Epidermal melanocyte (primary cell): ENCODE data around the gene ADCY3.
"Not testable (repeated sequence)": the region's sequence is repeated elsewhere in the genome, so short reads cannot be mapped to it uniquely, and the experiment has no call there.

Experiments
- DNase-seq: peaks from one replicate; pipeline ENCODE4 v3.0.0; 2011; ENCODE audit warnings: low spot score; ENCODE audit not compliant: insufficient read length

ADCY3 gene

GRCh38 chr2:24816404-24816803 lies 103.6 kb downstream of the ADCY3 start:
- no peak for DNase-seq

GRCh38 chr2:24815171-24815570 lies 104.9 kb downstream of the ADCY3 start:
- no peak for DNase-seq

GRCh38 chr2:24814516-24814915 lies 105.5 kb downstream of the ADCY3 start:
- DNase-seq = no peak

- no peak for DNase-seq
Measured at GRCh38 chr2:24813691-24814137, 106.3 kb downstream of the ADCY3 start.

GRCh38 chr2:24809316-24810007 lies 110.6 kb downstream of the ADCY3 start:
- no peak for DNase-seq

- no peak for DNase-seq
Measured at GRCh38 chr2:24806661-24807036, 113.4 kb downstream of the ADCY3 start.

GRCh38 chr2:24805811-24806660 lies 114.0 kb downstream of the ADCY3 start:
- not testable (repeated sequence) for DNase-seq

- DNase-seq = not testable (repeated sequence)
Measured at GRCh38 chr2:24800487-24800886, 119.5 kb downstream of the ADCY3 start.

- no peak for DNase-seq
Measured at GRCh38 chr2:24797644-24798043, 122.4 kb downstream of the ADCY3 start.

- DNase-seq = no peak
Measured at GRCh38 chr2:24793761-24794435, 126.1 kb downstream of the ADCY3 start.

GRCh38 chr2:24792874-24793760 lies 126.9 kb downstream of the ADCY3 start, which contains the start of the genes CENPO and PTRHD1:
Gene CENPO, plus strand, starts transcription at chr2:24793425. Its CDS starts 495 bp downstream, at chr2:24793920.
Gene PTRHD1, minus strand, starts transcription at chr2:24793391. Its CDS starts 14 bp downstream, at chr2:24793377.
- DNase-seq = peak; percentile 93

GRCh38 chr2:24792542-24792873 lies 127.5 kb downstream of the ADCY3 start:
- no peak for DNase-seq

- no peak for DNase-seq
Measured at GRCh38 chr2:24791452-24791851, 128.6 kb downstream of the ADCY3 start.

GRCh38 chr2:24788816-24789215 lies 131.2 kb downstream of the ADCY3 start:
- DNase-seq = no peak

- DNase-seq = no peak
Measured at GRCh38 chr2:24787532-24787931, 132.5 kb downstream of the ADCY3 start.

GRCh38 chr2:24785671-24786321 lies 134.2 kb downstream of the ADCY3 start:
- no peak for DNase-seq

- DNase-seq = no peak
Measured at GRCh38 chr2:24783641-24784040, 136.4 kb downstream of the ADCY3 start.

- no peak for DNase-seq
Measured at GRCh38 chr2:24779116-24779515, 140.9 kb downstream of the ADCY3 start.

GRCh38 chr2:24774373-24774772 lies 145.7 kb downstream of the ADCY3 start:
- DNase-seq = no peak

- DNase-seq = no peak
Measured at GRCh38 chr2:24771764-24772586, 148.1 kb downstream of the ADCY3 start.
